Measurements from ENCODE around the gene LCA5L. TPM values are rescaled to one million over a fixed set of nuclear protein-coding genes. Genes with fewer than 3 reads are reported as not detected.

The LCA5L gene
- total RNA-seq, 1 donor from 2014 or later, result 3.0 TPM

- Histone ChIP-seq H3K27ac (no peak overlapping the region), H3K9me3 (no peaks in the 10 kb centered on the region), H3K27me3 (ENCODE audit: low read depth) (no peaks in the 10 kb centered on the region), H3K4me1 (no peaks in the 10 kb centered on the region), H3K36me3 (no peaks in the 10 kb centered on the region), H3K4me3 (no peak overlapping the region)
- intact Hi-C loops (cut with DNase I), result no loop called here
- DNase-seq, result no peak
- no peak for ATAC-seq
- TF ChIP-seq CTCF (IDR thresholded peaks at IDR 0.05), result no peak
Observed at GRCh38 chr21:39359382-39359781, 86.2 kb downstream of the LCA5L start.

Small RNAs within 50 kb of the gene (microRNA-seq; reads per million reads assigned to microRNA genes)
- not detected for gene MIR6508 (ENCODE audit: borderline number of aligned reads)

Other genes starting within 250 kb of the LCA5L start
- gene BRWD1, start 132.1 kb downstream of the LCA5L start, total RNA-seq, result 39.0 TPM
- 139 TPM for gene HMGN1, start 96.7 kb downstream of the LCA5L start, total RNA-seq
- 4.1 TPM for gene SH3BGR, start 6.2 kb upstream of the LCA5L start, total RNA-seq
- 1.5 TPM for gene B3GALT5, start 167.2 kb upstream of the LCA5L start, total RNA-seq

Data from lower lobe of right lung (tissue), 2 donors.